ENCODE results near the gene MMP14. TPM values are rescaled to one million over a fixed set of nuclear protein-coding genes. Genes with fewer than 3 reads are reported as not detected.

The MMP14 gene
- total and polyA plus RNA-seq, 2 of the 13 experiments (the other 11 are each of a cell fraction or from before 2014, with no cell fraction given), result 5.2 to 9.8 TPM

GRCh38 chr14:22821193-22822015, 15.0 kb upstream of the MMP14 start (continued):
- no peak for TF ChIP-seq TAF1 (CRISPR knock-in tag; IDR thresholded peaks at IDR 0.05)
- TF ChIP-seq ZNF138 (CRISPR knock-in tag; IDR thresholded peaks at IDR 0.05; ENCODE audit: low read depth), result peak; percentile 93; the same call in 1 of the 2 replicates
- TF ChIP-seq ZNF720 (CRISPR knock-in tag; IDR thresholded peaks at IDR 0.05), result peak; percentile 82; the same call in 1 of the 2 replicates
- TF ChIP-seq ZNF12 (CRISPR knock-in tag; IDR thresholded peaks at IDR 0.05), result peak; percentile 81
- TF ChIP-seq ZNF605 (CRISPR knock-in tag; IDR thresholded peaks at IDR 0.05), result peak; percentile 96
- 0 out of 2 replicates have a peak, but pooled peaks have one; percentile 33 for TF ChIP-seq ETS1 (CRISPR knock-in tag; IDR thresholded peaks at IDR 0.05)
- peak; percentile 94 for TF ChIP-seq ZNF232 (CRISPR knock-in tag; IDR thresholded peaks at IDR 0.05; ENCODE audit: borderline replicate concordance)
- peak; percentile 76 for TF ChIP-seq ZNF263 (CRISPR knock-in tag; IDR thresholded peaks at IDR 0.05)
- peak; percentile 76; the same call in 1 of the 2 replicates for TF ChIP-seq ZNF614 (CRISPR knock-in tag; IDR thresholded peaks at IDR 0.05; ENCODE audit: borderline replicate concordance)
- no peak for TF ChIP-seq RFX1 (IDR thresholded peaks at IDR 0.05)
- TF ChIP-seq SAP130 (CRISPR knock-in tag; IDR thresholded peaks at IDR 0.05; ENCODE audit: low read depth), result peak; percentile 69
- TF ChIP-seq MAZ (IDR thresholded peaks at IDR 0.05; ENCODE audit: borderline replicate concordance, low read depth, low read length), result no peak
- peak; percentile 67 for TF ChIP-seq MAZ (CRISPR knock-in tag; IDR thresholded peaks at IDR 0.05; ENCODE audit: low read depth)
- 0 out of 2 replicates have a peak, but pooled peaks have one; percentile 19 for TF ChIP-seq SIN3A (IDR thresholded peaks at IDR 0.05; ENCODE audit: borderline replicate concordance, low read depth, low read length)
- TF ChIP-seq FOXA1 (IDR thresholded peaks at IDR 0.05), result no peak
- peak; percentile 35; the same call in 1 of the 2 replicates for TF ChIP-seq FOXA1 (CRISPR knock-in tag; IDR thresholded peaks at IDR 0.05)
- TF ChIP-seq BRCA1 (CRISPR knock-in tag; IDR thresholded peaks at IDR 0.05), result 0 out of 2 replicates have a peak, but pooled peaks have one; percentile 61
- TF ChIP-seq ZNF510 (CRISPR knock-in tag; IDR thresholded peaks at IDR 0.05; ENCODE audit: low read depth), result peak; percentile 91
- peak; percentile 87; the same call in 1 of the 2 replicates for TF ChIP-seq ZNF256 (CRISPR knock-in tag; conservative IDR thresholded peaks at IDR 0.05)
- TF ChIP-seq ERF (CRISPR knock-in tag; IDR thresholded peaks at IDR 0.05), result peak; percentile 92
- peak; percentile 89 for TF ChIP-seq CREB3 (CRISPR knock-in tag; IDR thresholded peaks at IDR 0.05)
- no peak for TF ChIP-seq CBX1 (IDR thresholded peaks at IDR 0.05; ENCODE audit: low read depth)
- no peak for TF ChIP-seq ZKSCAN1 (IDR thresholded peaks at IDR 0.05; ENCODE audit: low read length)
- no peak; the same call in 1 of the 2 replicates for TF ChIP-seq FOXP4 (CRISPR knock-in tag; IDR thresholded peaks at IDR 0.05)
- no peak for TF ChIP-seq FOXM1 (CRISPR knock-in tag; IDR thresholded peaks at IDR 0.05)
